Brain microvascular endothelial cell (primary cell): ENCODE data around the gene GTF2H4.

ENCODE experiments used
- DNase-seq: peaks from one replicate; pipeline ENCODE4 v3.0.0-alpha.2; 2020
- H3K27ac ChIP-seq: fragments of 250-450 bp; sonication (Bioruptor Pico); 2 replicates; pipeline ENCODE4 v1.5.1; 2020; ENCODE audit warnings: mild to moderate bottlenecking, moderate library complexity
- H3K27me3 ChIP-seq: fragments of 250-450 bp; sonication (Bioruptor Pico); replicated peaks from 2 replicates; pipeline ENCODE4 v1.5.1; 2020; ENCODE audit warnings: mild to moderate bottlenecking
- H3K36me3 ChIP-seq: fragments of 250-450 bp; sonication (Bioruptor Pico); replicated peaks from 2 replicates; pipeline ENCODE4 v1.5.1; 2020; ENCODE audit warnings: mild to moderate bottlenecking
- H3K4me3 ChIP-seq: 2 replicates; pipeline ENCODE4 v1.5.1; 2011; ENCODE audit warnings: low read depth, mild to moderate bottlenecking, control low read depth, low read length, moderate library complexity
- CTCF ChIP-seq: IDR thresholded peaks from 2 replicates; pipeline ENCODE4 v1.5.1; 2011; ENCODE audit warnings: low read depth, mild to moderate bottlenecking, moderate library complexity, low read length, control low read depth, inconsistent platforms; ENCODE audit errors: missing control alignments
- in situ Hi-C: cut with HindIII; loops from 2 replicates; pipeline ENCODE4 v1.10.0; 2017; ENCODE audit warnings: low sequenced_read_pairs, low pct_ligation_motif_present

The GTF2H4 gene

GRCh38 chr6:30877419-30878262 lies 30.4 kb upstream of the GTF2H4 start:
- no peaks in the 10 kb centered on the region for H3K27me3 ChIP-seq
- DNase-seq: peak; percentile 87
- in situ Hi-C loops: no loop called here
- H3K36me3 ChIP-seq: no peaks in the 10 kb centered on the region
- peak overlapping the region; percentile 9 for H3K27ac ChIP-seq
- peak; percentile 94 for TF ChIP-seq CTCF
- peak overlapping the region; percentile 47 for H3K4me3 ChIP-seq

DNA sequence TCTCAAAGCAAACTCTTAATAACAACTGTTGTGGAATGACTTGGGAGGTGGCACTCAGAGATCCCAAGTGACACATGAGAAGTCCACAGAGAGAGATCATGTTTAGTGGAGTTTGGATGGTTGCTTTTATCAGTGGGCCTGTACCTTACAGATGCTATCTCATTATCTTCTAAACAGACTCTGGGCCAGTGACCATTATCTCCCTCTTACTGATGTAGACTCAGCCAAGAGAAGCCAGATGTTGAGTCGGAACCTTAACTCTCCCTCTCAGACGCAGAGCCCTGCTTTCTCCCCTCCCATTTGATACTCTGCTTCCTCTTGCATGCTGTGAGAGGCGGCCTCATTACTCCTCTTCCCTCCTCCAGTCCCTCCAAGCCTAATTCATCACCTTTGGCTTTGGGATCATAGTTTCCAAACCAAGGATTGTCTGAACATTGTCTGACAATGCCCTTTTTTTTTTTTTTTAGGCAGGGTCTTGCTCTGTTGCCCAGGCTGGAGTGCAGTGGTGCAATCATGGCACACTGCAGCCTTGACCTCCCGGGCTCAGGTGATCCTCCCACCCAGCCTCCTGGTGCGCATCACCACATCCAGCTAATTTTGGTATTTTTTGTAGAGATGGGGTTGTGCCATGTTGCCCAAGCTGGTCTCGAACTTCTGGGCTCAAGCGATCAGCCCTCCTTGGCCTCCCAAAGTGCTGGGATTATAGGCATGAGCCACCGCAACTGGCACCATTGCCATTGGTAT lies 28.2 kb upstream of the GTF2H4 start:
- DNase-seq: no peak
- H3K4me3 ChIP-seq: no peak overlapping the region
- H3K27ac ChIP-seq: no peak overlapping the region
- in situ Hi-C loops: no loop called here
- H3K36me3 ChIP-seq: no peaks in the 10 kb centered on the region
- no peak for TF ChIP-seq CTCF
- no peaks in the 10 kb centered on the region for H3K27me3 ChIP-seq

GRCh38 chr6:30880698-30881252 lies 27.2 kb upstream of the GTF2H4 start:
- H3K27ac ChIP-seq: no peak overlapping the region
- in situ Hi-C loops: no loop called here

DNA sequence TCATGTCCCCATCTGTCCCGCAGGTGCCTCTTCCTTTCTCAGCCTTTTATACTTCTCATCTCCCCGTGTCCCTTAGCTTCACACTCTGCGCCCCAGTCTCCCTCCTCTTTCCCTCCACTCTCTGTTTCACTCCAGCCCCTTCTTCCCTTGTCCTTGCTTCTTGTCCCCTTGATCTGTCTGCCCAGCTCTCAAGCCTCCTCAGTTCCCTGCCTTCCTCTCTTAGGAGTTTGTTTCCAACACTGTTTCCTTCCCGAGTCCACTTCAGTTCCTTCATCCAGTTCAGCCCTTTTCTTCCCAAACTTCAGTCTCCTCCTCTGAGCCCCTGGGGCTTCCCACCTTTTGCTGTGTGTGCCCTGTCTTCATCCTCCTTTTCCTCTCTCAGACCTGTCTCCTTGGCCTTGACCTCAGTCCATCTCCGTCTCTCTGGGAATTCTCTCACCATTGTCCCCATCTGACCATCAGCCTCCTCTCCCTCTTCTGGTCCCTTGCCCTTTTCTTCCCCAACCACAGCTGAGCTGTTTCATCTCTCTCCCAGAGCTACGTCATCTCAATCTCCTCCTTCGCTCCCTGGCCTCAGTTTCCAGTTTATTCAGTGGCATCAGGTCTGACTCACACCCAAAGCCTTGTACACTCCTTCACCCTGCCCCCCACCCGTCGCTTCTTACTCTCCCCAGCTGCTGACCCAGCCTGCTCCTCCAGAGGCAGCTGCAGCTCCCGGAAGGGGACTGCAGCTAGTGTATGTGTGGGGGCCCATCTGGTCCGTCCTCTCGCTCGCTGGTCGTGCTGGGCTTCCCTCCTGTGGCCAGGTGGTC lies 26.4 kb upstream of the GTF2H4 start:
- H3K27ac ChIP-seq: no peak overlapping the region
- H3K4me3 ChIP-seq: no peak overlapping the region
- no peaks in the 10 kb centered on the region for H3K27me3 ChIP-seq

More at GRCh38 chr6:30880698-30881252, 27.2 kb upstream of the GTF2H4 start:
- TF ChIP-seq CTCF: no peak
- Histone ChIP-seq H3K36me3 (no peaks in the 10 kb centered on the region), H3K27me3 (no peaks in the 10 kb centered on the region), H3K4me3 (no peak overlapping the region)
- no peak for DNase-seq

More for the DNA sequence above, 26.4 kb upstream of the GTF2H4 start:
- TF ChIP-seq CTCF: no peak
- DNase-seq: peak; percentile 15
- no peaks in the 10 kb centered on the region for H3K36me3 ChIP-seq
- in situ Hi-C loops: no loop called here
